GM12878 (cell line): Measurements from ENCODE around the gene HMCN1.

Experiments
- BCL3 ChIP-seq: IDR thresholded peaks from 2 replicates; pipeline ENCODE4 v1.6.1; 2011; ENCODE audit warnings: borderline replicate concordance, low read depth, mild to moderate bottlenecking, moderate library complexity, low read length; ENCODE audit not compliant: insufficient read depth, poor library complexity, severe bottlenecking
- CTCF ChIP-seq, 3 experiments: IDR thresholded peaks in 2 of 3; conservative IDR thresholded peaks in 1 of 3; 2 replicates each; pipeline ENCODE4 v1.5.1; 2011; ENCODE audit warnings: low read depth in 3 of 3, low read length in 3 of 3, mild to moderate bottlenecking in 3 of 3, control low read depth in 2 of 3, moderate library complexity in 2 of 3, inconsistent platforms in 1 of 3, mixed read lengths in 1 of 3; ENCODE audit not compliant: control insufficient read depth in 2 of 3, insufficient read depth in 1 of 3; ENCODE audit errors: extremely low read depth in 1 of 3
- POLR2AphosphoS5 ChIP-seq: IDR thresholded peaks from 2 replicates; pipeline ENCODE4 v1.6.1; 2011; ENCODE audit warnings: mild to moderate bottlenecking, low read length, inconsistent platforms
- REST ChIP-seq: IDR thresholded peaks from 2 replicates; pipeline ENCODE4 v1.6.1; 2012; ENCODE audit warnings: mild to moderate bottlenecking, low read depth, low read length
- USF1 ChIP-seq: IDR thresholded peaks from 2 replicates; pipeline ENCODE4 v1.6.1; 2011; ENCODE audit warnings: borderline replicate concordance, low read depth, mild to moderate bottlenecking, moderate library complexity, mixed read lengths, low read length; ENCODE audit not compliant: insufficient read depth; ENCODE audit errors: extremely low read length
- ZNF622 ChIP-seq: fragments of 450-650 bp; IDR thresholded peaks from 2 replicates; pipeline ENCODE4 v1.6.1; 2017; ENCODE audit warnings: mild to moderate bottlenecking, inconsistent platforms

- no peak for TF ChIP-seq POLR2AphosphoS5
- TF ChIP-seq BCL3 = no peak
- no peak for TF ChIP-seq REST
- TF ChIP-seq CTCF (IDR thresholded peaks at IDR 0.05 in 2 of 3, conservative IDR thresholded peaks at IDR 0.05 in 1 of 3; ENCODE audit: control insufficient read depth in 2 of 3, extremely low read depth in 1 of 3, insufficient read depth in 1 of 3, low read depth in 3 of 3, low read length in 3 of 3) = no peak
- no peak for TF ChIP-seq ZNF622
- no peak for TF ChIP-seq USF1
These were observed 409.3 kb downstream of the HMCN1 start for GRCh38 chr1:186143481-186143880.
